GM19025 (cell line): ENCODE measurements around the gene KRT81.
"Not testable (repeated sequence)": the region's sequence is repeated elsewhere in the genome, so short reads cannot be mapped to it uniquely, and the experiment has no call there.

Source experiments
- ATAC-seq: cut with Tn5 transposase; IDR thresholded peaks from one replicate; pipeline ENCODE4 v1.9.1; 2021; ENCODE audit warnings: mild to moderate bottlenecking, low read depth, moderate library complexity; ENCODE audit not compliant: unreplicated experiment

The KRT81 gene

GRCh38 chr12:52256584-52256935 is 34.8 kb downstream of the KRT81 start:
- ATAC-seq: no peak

- no peak for ATAC-seq
These were observed 35.3 kb downstream of the KRT81 start for GRCh38 chr12:52255926-52256583.

- no peak for ATAC-seq
These were observed 36.2 kb downstream of the KRT81 start for GRCh38 chr12:52254965-52255751.

GRCh38 chr12:52254180-52254964 is 37.0 kb downstream of the KRT81 start:
- ATAC-seq: no peak

DNA sequence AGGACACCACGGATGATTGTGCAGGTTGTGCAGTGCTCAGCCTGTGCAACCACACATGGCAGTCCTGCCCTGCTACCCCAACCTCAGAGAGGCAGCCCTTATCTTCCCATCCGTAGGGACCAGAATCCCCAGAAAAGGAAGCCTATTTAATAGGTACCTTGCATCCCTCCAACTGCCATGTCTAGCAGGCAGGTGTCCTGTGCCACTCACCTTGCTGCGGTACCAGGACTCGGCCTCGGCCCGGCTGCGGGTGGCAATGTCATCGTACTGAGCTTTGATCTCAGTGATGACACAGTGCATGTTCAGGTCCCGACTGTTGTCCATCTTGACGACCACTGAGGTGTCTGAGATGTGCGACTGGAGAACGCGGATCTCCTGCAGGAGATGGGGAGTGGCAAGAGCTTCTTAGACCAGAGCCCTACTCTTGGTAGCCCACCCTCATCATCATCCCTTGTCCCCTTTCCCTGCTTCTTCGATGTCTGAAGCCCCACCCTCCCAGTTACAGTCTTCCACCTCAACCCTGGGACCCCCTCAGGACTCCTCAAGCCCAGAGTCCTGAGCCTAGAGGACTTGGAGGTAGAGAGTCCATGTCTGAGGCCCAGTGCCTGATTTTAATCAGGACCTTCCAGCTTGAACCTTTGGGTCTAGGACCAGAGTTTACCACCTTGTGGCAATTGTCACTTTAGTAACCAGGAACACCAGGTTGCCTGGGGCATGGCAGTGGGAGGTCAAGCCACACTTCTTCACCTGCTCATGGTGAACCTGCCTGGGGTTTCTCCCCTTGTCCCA is 37.7 kb downstream of the KRT81 start:
- no peak for ATAC-seq

- no peak for ATAC-seq
These were observed 38.5 kb downstream of the KRT81 start for GRCh38 chr12:52252728-52253343.

- ATAC-seq: not testable (repeated sequence)
These were observed 39.1 kb downstream of the KRT81 start for GRCh38 chr12:52252175-52252615.

GRCh38 chr12:52251367-52252051 is 39.8 kb downstream of the KRT81 start:
- no peak for ATAC-seq

GRCh38 chr12:52250048-52250990 is 41.0 kb downstream of the KRT81 start:
- no peak for ATAC-seq

GRCh38 chr12:52249511-52250047 is 41.8 kb downstream of the KRT81 start:
- ATAC-seq: no peak

DNA sequence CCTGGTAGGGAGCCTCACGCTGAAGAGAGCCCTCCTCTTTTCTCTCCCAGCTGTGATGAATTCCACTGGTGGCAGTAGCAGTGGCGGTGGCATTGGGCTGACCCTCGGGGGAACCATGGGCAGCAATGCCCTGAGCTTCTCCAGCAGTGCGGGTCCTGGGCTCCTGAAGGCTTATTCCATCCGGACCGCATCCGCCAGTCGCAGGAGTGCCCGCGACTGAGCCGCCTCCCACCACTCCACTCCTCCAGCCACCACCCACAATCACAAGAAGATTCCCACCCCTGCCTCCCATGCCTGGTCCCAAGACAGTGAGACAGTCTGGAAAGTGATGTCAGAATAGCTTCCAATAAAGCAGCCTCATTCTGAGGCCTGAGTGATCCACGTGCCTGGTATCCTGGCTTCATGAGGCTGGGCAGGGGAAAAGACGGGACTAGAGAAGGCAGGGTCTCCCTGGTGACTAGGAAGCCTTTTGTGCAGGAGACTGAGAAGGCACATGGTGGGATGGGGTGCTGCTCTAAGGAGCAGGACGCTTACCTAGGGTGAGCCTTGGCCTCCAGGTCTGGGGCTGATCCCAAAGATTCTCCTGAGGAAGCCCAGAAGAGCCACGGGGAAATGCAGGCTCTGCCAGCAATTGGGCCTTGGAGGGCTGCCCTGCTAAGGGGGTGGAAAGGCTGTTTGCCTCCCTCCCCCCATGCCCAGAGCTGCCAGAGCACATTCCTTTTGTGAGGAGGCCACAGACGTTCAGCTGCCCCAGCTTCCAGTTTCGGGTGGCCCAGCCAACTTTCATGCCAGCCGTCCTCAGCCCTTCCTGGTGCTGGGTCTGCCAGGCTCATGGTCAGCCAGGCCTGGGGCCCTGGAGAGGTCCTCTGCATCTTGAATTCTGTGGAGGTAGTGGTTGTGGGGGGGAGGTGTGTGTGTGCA is 42.5 kb downstream of the KRT81 start:
- no peak for ATAC-seq

DNA sequence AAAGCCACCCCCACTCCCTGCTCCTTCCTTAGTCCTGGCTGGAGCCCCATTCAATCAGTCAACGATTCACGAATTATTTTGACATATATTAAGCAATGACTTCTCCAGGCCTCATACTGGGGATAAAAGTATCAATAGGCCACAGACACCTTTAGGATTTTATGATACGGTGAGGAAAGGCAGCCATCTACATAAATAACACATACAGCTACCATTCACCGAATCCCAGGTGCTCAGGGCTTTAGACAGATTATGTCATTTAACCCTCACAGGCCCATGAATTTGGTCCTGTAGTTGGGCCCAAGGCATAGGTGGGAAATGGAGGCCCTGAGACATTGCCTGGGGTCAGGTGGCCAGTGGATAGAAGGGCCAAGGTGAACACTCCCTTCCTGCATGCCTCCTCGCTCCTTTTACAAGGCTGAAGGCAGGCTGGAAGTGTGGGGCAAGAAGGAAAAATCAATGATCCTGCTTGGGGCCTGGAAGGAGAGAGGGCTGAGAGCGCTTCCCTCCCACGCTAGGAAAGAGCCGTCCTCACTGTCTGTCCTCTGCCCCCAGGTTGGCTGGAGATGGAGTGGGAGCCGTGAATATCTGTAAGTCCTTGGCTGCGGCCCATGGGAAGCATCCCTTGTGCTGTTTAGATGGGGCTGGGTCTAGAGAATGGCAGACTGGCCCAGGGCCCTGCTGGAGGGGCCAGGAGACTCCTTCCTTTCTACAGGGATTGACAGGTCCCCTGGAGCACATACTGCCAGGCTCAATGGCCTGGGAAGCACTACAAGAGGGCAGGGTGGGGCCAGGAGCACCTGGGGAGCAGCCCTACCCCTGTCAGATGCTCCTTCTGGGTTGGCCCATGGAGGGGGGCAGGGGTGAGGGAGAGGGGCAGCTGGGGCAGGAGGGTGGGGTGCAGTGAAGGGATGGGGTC is 43.5 kb downstream of the KRT81 start:
- no peak for ATAC-seq

GRCh38 chr12:52246720-52247621 is 44.4 kb downstream of the KRT81 start:
- no peak for ATAC-seq

- ATAC-seq: no peak
These were observed 45.3 kb downstream of the KRT81 start for GRCh38 chr12:52245962-52246569.
